Measurements from ENCODE around the gene MAP4K2.

Gene MAP4K2

GRCh38 chr11:64793271-64794160, 9.5 kb downstream of the MAP4K2 start:
- no peak for DNase-seq

GRCh38 chr11:64792482-64792881, 10.5 kb downstream of the MAP4K2 start:
- DNase-seq: no peak

- no peak for DNase-seq
Measured at GRCh38 chr11:64791781-64792291, 11.2 kb downstream of the MAP4K2 start.

DNA sequence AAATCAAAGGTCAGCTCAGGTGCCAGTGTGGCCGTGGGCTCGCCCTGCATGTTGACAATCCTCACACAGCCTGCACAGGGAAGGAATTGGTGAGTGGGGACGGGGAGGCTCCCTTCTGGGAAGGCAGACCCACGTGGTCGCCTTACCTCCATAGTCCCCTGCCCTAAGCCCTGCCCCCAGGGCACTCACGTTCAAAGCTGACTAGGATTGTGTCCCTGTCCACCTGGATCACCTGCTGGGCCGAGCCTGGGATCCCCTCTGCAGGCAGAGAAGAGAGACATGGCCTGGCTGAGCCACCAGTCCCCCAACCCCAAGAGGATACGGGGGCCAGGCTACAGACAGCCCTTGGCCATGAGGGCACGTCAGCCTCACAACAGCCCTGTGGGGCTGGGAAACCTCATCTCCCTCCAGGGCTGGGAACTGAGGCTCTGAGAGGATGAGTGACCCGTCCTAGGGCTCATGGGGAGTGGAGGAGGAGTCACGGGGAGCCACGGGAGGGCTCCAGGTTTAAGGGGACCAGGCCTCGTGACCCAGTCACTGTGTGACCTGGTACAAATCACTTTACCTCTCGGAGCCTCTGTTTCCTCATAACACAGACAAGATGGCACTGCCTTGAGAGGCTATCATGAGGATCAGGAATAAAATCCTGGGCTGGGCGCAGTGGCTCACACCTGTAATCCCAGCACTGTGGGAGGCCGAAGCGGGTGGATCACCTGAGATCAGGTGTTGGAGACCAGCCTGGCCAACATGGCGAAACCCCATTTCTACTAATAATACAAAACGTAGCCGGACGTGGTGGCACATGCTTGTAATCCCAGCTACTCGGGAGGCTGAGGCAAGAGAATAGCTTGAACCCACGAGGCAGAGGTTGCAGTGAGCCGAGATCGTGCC, 12.6 kb downstream of the MAP4K2 start:
- no peak for DNase-seq

GRCh38 chr11:64789331-64790204, 13.4 kb downstream of the MAP4K2 start:
- no peak for DNase-seq

DNA sequence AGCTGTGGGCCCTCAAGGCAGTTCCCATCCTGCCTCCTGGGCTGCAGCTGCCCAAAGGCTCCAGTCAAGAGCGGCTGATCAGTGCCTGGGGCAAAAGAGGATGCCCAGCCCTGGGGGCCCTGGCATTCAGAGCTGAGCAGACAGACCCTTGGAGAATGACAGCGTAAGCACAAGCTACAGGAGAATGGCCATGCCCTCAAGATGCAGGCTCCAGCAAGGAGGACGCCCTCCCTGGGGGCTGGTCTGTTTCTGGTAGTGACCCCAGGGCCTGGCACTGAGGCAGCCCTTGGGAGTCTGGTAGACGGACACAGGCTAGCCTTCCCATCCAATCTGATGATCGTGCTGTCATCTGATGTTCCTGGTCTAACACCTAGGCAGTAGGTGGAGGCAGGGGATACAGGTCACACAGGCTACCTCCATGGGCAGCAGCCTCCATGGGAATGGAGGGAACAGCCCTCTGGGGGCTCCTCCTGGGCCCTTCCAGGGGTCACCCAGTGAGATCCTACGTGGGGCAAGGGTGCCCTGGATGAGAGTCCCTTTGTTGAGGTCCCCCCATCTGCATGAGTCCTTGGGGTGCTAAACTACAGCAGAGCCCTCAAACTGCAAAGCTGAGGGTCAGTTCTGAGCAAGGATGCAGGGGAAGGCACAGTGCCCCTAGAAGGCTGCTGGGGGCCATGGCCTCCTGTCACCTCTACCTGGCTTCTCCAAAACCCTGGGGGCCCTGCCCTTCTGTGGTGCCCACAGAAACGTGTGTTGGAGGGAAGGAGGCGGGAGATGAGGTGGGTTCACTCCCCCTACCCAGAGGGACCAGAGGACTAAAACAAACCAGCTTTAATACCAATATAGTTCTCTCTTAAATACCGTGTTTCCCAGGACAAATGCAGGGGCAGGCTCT, 14.4 kb downstream of the MAP4K2 start:
- no peak for DNase-seq

DNA sequence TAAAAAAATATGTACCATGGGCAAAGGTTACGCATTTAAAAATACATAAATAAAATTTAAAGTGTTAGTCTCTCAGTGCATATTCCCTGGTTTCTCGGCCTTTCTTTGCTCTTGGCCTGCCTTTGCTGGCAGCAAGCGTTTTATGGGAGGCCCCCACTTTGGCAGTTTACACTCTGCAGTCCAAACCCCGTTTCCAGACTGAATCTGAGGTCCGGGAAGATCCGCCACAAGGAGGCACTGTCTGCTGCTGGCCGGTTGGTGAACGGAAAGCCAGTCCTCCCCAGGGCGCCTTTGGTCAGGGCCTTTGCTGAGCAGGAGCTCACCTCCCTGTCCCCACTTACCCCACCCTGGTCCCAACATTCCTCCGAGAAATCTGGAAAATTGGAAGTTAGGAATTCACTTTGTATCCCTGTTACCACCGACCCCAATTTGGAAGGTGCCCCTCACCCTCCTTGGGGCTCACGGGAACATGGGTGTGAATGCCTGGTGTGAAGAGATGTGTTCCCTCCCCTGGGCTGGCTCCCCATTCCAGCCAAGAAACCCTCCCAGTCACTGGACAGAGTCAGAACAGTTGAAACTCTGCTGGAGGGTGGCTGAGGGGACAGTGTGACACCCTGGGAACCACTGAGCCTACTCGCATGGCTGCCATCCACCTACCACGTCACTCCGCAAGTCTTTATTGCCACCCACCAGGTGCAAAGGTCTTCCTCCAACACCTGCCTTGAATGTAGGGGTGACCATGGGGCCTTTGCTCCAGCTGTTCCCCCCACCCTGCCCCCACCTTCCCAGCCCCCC, 15.3 kb downstream of the MAP4K2 start:
- DNase-seq: peak in 22 of 56 donors; percentile 10 to 59 (median 28)

- DNase-seq: no peak
Measured at GRCh38 chr11:64786308-64786707, 16.7 kb downstream of the MAP4K2 start.

DNA sequence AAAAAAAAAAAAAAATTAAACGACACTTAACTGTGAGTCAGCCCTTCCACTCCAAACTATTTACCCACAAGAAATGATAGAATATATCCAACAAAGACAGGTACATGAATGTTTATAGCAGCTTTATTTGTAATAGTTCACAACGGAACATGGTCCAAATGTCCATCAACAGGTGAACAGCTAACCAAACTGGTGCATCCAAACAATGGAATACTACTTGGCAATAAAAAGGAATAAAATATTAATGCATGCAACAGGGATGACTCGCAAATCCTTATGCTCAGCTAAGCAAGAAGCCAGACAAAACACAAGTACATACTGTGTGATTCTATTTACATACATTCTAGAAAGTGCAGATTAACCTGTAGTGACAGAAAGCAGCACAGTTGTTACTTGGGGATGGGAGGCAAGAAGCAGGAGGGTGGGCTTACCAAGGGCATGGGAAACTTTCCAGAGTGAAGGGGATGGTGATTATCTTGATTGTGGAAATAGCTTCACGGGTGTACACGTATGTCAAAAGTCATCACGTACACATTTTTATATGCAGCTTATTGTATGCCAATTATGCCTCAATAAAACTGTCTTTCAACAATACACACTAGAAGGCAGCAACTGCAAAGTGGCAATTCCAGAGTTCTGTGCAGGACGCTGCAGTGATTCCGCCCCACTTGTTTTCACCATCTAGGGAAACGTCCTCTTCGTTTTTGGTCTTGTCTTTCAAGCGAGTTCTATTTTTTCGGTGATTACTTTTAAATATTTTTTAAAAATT, 18.0 kb downstream of the MAP4K2 start:
- DNase-seq: no peak

- peak; percentile 93 to 100 (median 99) for DNase-seq
Measured at GRCh38 chr11:64778473-64779298, 24.3 kb downstream of the MAP4K2 start, which contains the start of gene SF1. TSS of gene SF1 (minus strand) at chr11:64778542. CDS start at chr11:64778392, 150 bp downstream.

DNA sequence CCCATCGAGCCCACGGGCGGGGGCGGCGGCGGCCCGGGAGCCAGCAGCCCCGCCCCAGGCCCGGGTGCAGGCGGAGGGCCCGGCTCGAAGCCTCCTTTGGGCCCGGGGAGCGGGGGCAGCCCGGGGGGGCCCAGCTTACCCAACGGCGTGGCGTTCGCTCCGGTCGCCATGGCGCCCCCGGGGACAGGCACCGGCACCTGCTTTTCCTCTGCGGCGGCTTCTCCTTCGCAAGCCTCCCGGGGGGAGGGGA, 24.9 kb downstream of the MAP4K2 start:
- no peak for DNase-seq

DNA sequence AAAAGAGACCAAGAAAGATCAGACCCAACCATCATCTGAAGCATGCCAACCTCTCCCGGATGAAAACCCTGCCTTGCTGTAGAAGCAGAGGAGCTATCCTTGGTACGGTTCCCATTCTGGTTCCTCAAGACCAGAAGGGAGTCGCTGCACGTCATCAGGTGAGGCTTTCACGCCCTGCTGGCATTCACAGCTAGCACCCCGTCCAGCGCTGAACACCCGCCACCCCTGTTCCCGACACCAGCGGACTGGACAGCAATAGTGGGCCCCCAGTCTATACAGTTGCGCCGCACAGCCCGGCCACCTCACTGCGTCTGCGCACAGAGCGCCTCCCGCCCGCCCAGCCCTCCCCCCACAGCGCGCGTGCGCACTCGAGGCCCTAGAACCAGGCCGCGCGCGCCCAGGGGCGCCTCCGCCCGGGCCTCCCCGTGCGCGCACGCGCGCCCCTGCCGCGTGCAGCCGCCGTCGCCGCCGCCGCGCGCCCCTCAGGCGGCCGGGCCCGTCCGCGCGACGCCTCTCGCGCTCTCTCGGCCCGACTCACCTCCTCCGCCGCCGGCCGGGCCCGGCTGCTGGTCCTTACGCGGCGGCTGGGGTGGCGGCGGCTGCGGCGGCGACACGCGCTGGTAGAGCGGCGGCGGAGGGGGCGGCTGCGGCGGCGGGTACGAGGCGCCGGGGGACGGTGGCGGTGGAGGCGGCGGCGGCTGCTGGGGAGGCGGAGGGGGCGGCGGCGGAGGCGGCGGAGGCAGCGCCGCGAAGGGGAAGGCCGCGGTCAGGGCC, 25.4 kb downstream of the MAP4K2 start:
- peak in 50 of 56 donors; percentile 21 to 89 (median 72) for DNase-seq

DNA sequence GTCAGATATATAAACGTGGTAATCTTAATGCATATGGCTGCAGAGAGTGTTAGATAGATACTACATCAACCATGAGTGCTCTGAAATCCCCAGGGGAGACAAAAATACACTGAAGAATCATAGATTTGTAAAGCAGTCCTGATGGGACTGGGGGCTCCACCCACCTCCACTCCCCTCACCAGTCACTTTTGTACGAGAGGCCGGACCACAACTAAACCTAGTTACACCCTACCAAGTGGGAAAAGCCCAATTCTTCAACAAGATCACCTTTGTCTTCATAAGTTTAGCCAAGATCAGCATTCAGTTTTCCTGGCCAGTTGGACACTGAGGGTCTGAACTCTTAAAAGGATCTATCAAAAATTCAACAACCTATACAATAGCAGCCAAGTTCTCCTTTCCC, 26.1 kb downstream of the MAP4K2 start:
- DNase-seq: no peak

- DNase-seq: no peak
Measured at GRCh38 chr11:64776425-64776824, 26.6 kb downstream of the MAP4K2 start.

DNA sequence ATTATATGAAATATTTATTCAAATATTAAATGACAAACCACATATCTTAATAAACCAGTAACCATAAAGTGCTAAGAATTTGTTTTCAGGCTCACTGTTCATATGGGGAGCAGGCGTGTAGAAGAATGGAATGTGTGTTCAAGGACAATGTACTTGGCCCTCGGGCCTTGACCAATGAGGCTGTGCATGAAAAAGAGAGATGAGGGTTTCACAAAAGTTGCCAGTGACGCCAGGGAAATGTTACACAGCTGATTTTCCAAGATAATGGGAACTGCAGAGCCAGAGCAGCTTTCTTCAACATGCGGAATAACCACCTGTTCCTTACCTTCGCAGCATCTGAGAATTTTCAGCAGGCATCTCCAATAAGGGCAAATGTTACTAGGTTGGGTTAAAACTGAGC, 28.9 kb downstream of the MAP4K2 start:
- DNase-seq: no peak

GRCh38 chr11:64772303-64773018, 30.6 kb downstream of the MAP4K2 start:
- no peak for DNase-seq

Data from nucleus accumbens (tissue), 56 donors.